Ishikawa (cell line): Measurements from ENCODE around the gene CGB3.

ENCODE experiments used
- CEBPB ChIP-seq: IDR thresholded peaks from 2 replicates; pipeline ENCODE4 v1.6.1; 2012
- CREB1 ChIP-seq: IDR thresholded peaks from 2 replicates; pipeline ENCODE4 v1.6.1; 2012; ENCODE audit warnings: low read depth
- EGR1 ChIP-seq: IDR thresholded peaks from 2 replicates; pipeline ENCODE4 v1.6.1; 2012
- EP300 ChIP-seq: IDR thresholded peaks from 2 replicates; pipeline ENCODE4 v1.6.1; 2012; ENCODE audit warnings: borderline replicate concordance
- MAX ChIP-seq: IDR thresholded peaks from 2 replicates; pipeline ENCODE4 v1.6.1; 2012
- RAD21 ChIP-seq: IDR thresholded peaks from 2 replicates; pipeline ENCODE4 v1.6.1; 2012; ENCODE audit warnings: low read depth
- REST ChIP-seq: IDR thresholded peaks from 2 replicates; pipeline ENCODE4 v1.6.1; 2012; ENCODE audit warnings: low read depth, mild to moderate bottlenecking
- TAF1 ChIP-seq: IDR thresholded peaks from 2 replicates; pipeline ENCODE4 v1.6.1; 2012; ENCODE audit warnings: low read depth, mild to moderate bottlenecking
- TCF12 ChIP-seq: IDR thresholded peaks from 2 replicates; pipeline ENCODE4 v1.6.1; 2012; ENCODE audit warnings: low read depth
- TEAD4 ChIP-seq: IDR thresholded peaks from 2 replicates; pipeline ENCODE4 v1.6.1; 2012
- USF1 ChIP-seq: IDR thresholded peaks from 2 replicates; pipeline ENCODE4 v1.6.1; 2012
- YY1 ChIP-seq: IDR thresholded peaks from 2 replicates; pipeline ENCODE4 v1.6.1; 2012; ENCODE audit warnings: low read depth
- ZBTB7A ChIP-seq: IDR thresholded peaks from 2 replicates; pipeline ENCODE4 v1.6.1; 2012; ENCODE audit warnings: low read depth

- TF ChIP-seq CREB1, result no peak
- TF ChIP-seq YY1, result no peak
- TF ChIP-seq CEBPB, result no peak
- no peak for TF ChIP-seq MAX
- TF ChIP-seq EP300, result no peak
- no peak for TF ChIP-seq TAF1
- no peak for TF ChIP-seq TCF12
- TF ChIP-seq REST, result no peak
- TF ChIP-seq ZBTB7A, result no peak
- no peak for TF ChIP-seq USF1
- TF ChIP-seq TEAD4, result no peak
- TF ChIP-seq RAD21, result no peak
- no peak for TF ChIP-seq EGR1
These were observed 31.5 kb downstream of the CGB3 start for GRCh38 chr19:48992581-48993174.
